ENCODE data around the gene ZMYND10. TPM values are rescaled to one million over a fixed set of nuclear protein-coding genes. Genes with fewer than 3 reads are reported as not detected.

Gene ZMYND10
- total and polyA plus RNA-seq, 2 donors (not counting 3 experiments of a cell fraction or from before 2014, with no cell fraction given): 0.25 to 0.38 TPM

GRCh38 chr3:50382722-50383121, 37.2 kb upstream of the ZMYND10 start:
- H3K9me1 ChIP-seq (replicated peaks; ENCODE audit: control insufficient read depth, extremely low read depth, insufficient read depth, low read length): no peaks in the 10 kb centered on the region
- H3K4me2 ChIP-seq (ENCODE audit: insufficient read depth, low read length): no peak overlapping the region
- no peaks in the 10 kb centered on the region for H4K20me1 ChIP-seq (replicated peaks; ENCODE audit: control insufficient read depth, extremely low read depth, insufficient read depth, low read length)
- no peaks in the 10 kb centered on the region for H3K27me3 ChIP-seq (ENCODE audit: control insufficient read depth in 2 of 2, insufficient read depth in 2 of 2, low read length in 2 of 2)
- no peaks in the 10 kb centered on the region for H3K79me2 ChIP-seq (ENCODE audit: control insufficient read depth, insufficient read depth, low read length)
- CTCF ChIA-PET: no interaction called here
- dilution Hi-C loops (cut with MboI; ENCODE audit: extremely low pct_ligation_motif_present, low sequenced_read_pairs) (no loop called here), intact Hi-C loops (cut with micrococcal nuclease) (no loop called here)
- H2AFZ ChIP-seq (ENCODE audit: low read depth, low read length): no peak overlapping the region
- TF ChIP-seq POLR2A (IDR thresholded peaks at IDR 0.05; ENCODE audit: low read depth, low read length) (no peak), MAX (IDR thresholded peaks at IDR 0.05; ENCODE audit: insufficient read depth, insufficient read length) (no peak), EZH2 (IDR thresholded peaks at IDR 0.05; ENCODE audit: borderline replicate concordance, low read depth, low read length, severe bottlenecking) (no peak), CTCF (IDR thresholded peaks at IDR 0.05; ENCODE audit: extremely low read depth in 1 of 2, insufficient read depth in 1 of 2, low read depth in 1 of 2, low read length in 2 of 2) (no peak), JUN (IDR thresholded peaks at IDR 0.05; ENCODE audit: borderline replicate concordance, insufficient read depth, insufficient read length, low read depth) (no peak), GATA2 (IDR thresholded peaks at IDR 0.05; ENCODE audit: insufficient read depth, insufficient read length, low read depth, low read length) (no peak), POLR2AphosphoS5 (IDR thresholded peaks at IDR 0.05; ENCODE audit: insufficient read depth, low read depth, low read length) (no peak), FOS (IDR thresholded peaks at IDR 0.05; ENCODE audit: borderline replicate concordance, insufficient read depth, low read length) (no peak), MYC (IDR thresholded peaks at IDR 0.05; ENCODE audit: low read depth, low read length) (no peak)
- H3K36me3 ChIP-seq (ENCODE audit: control insufficient read depth in 2 of 2, extremely low read depth in 1 of 2, insufficient read depth in 2 of 2, low read length in 2 of 2): no peaks in the 10 kb centered on the region
- H3K4me3 ChIP-seq (replicated peaks in 1 of 3; ENCODE audit: insufficient read depth in 1 of 3, low read depth in 1 of 3, low read length in 3 of 3): no peak overlapping the region
- FAIRE-seq: no peak
- H3K4me1 ChIP-seq (ENCODE audit: control insufficient read depth, extremely low read depth, insufficient read depth, low read length): no peaks in the 10 kb centered on the region
- no peak overlapping the region for H3K9ac ChIP-seq (replicated peaks; ENCODE audit: extremely low read depth, insufficient read depth, low read length)
- DNase-seq (ENCODE audit: low read depth, low spot score): no peak
- BruUV-seq (replicated peaks): no TSS peak
- H3K9me3 ChIP-seq (replicated peaks; ENCODE audit: control insufficient read depth, insufficient read depth, low read length): no peaks in the 10 kb centered on the region
- POLR2A ChIA-PET: no interaction called here
- H3K27ac ChIP-seq (ENCODE audit: insufficient read depth, low read depth, low read length): no peak overlapping the region

Measured in endothelial cell of umbilical vein (primary cell).